Measurements from ENCODE around the gene ITPA. TPM values are rescaled to one million over a fixed set of nuclear protein-coding genes. Genes with fewer than 3 reads are reported as not detected.

ITPA gene
- total and polyA plus RNA-seq, 10 of the 15 experiments (the other 5 are each of a cell fraction or from before 2014, with no cell fraction given): 5.5 to 124 (median 66.3) TPM

- Histone ChIP-seq H3K9me3 (replicated peaks; ENCODE audit: control insufficient read depth, insufficient read depth, low read length) (no peaks in the 10 kb centered on the region), H3K4me3 (no peak overlapping the region), H3K79me2 (ENCODE audit: control insufficient read depth, insufficient read depth, low read length) (no peaks in the 10 kb centered on the region), H3K4me1 (ENCODE audit: control insufficient read depth, insufficient read depth, low read length) (no peaks in the 10 kb centered on the region), H3K36me3 (ENCODE audit: control insufficient read depth in 2 of 2, insufficient read depth in 2 of 2, low read length in 1 of 2) (no peaks in the 10 kb centered on the region), H3K9ac (ENCODE audit: control insufficient read depth, insufficient read depth, low read length) (no peak overlapping the region), H4K20me1 (ENCODE audit: control insufficient read depth, insufficient read depth) (no peaks in the 10 kb centered on the region), H3K27me3 (replicated peaks in 1 of 2; ENCODE audit: control insufficient read depth in 2 of 2, insufficient read depth in 2 of 2, low read length in 1 of 2) (no peaks in the 10 kb centered on the region), H3K27ac (ENCODE audit: control insufficient read depth, insufficient read depth) (no peak overlapping the region), H3K4me2 (ENCODE audit: control insufficient read depth, insufficient read depth) (no peak overlapping the region), H2AFZ (ENCODE audit: control insufficient read depth, low read depth, low read length) (no peak overlapping the region)
- DNase-seq (ENCODE audit: low read depth, low spot score) (no peak), ATAC-seq (no peak), FAIRE-seq (no peak)
- BruUV-seq (replicated peaks): no TSS peak
- CTCF ChIA-PET: interaction anchor here (1.1 kb wide), 1 partner anchor 44 kb away, joined by 3 read pairs; no protein-coding TSS in a partner anchor
- SMC1A ChIA-PET (ENCODE audit: uncharacterized antibody, unreplicated experiment): interaction anchor here (0.7 kb wide), 1 partner anchor 352 kb away, joined by 3 read pairs; no protein-coding TSS in a partner anchor
- no peak for TF ChIP-seq CUX1 (IDR thresholded peaks at IDR 0.05; ENCODE audit: insufficient replicate concordance, low read depth, low read length)
- no peak for TF ChIP-seq NFYB (IDR thresholded peaks at IDR 0.05; ENCODE audit: insufficient read depth, low read depth, low read length)
- TF ChIP-seq SP1 (IDR thresholded peaks at IDR 0.05; ENCODE audit: low read depth, low read length): no peak
- intact Hi-C loops (cut with micrococcal nuclease; ENCODE audit: unreplicated experiment): no loop called here
- POLR2A ChIA-PET: no interaction called here
- in situ Hi-C loops (cut with MboI): no loop called here
- RAD21 ChIA-PET (ENCODE audit: unreplicated experiment): interaction anchor here (0.6 kb wide), 1 partner anchor 15 kb away, joined by 3 read pairs; no protein-coding TSS in a partner anchor
Measured at GRCh38 chr20:3262566-3262965, 53.3 kb downstream of the ITPA start.
